PC-9 (cell line): Measurements from ENCODE around the gene DYNC1H1. TPM values are rescaled to one million over a fixed set of nuclear protein-coding genes. Genes with fewer than 3 reads are reported as not detected.

Source experiments
- BruUV-seq: library from RNA; stranded (reverse); fragments of 400-500 nt; replicated peaks from 2 replicates; lab custom pipeline; 2021; lab: Mats Ljungman, UMichigan
- CTCF ChIA-PET: fragments of 300-600 bp; sonication (Branson Sonifier 250); formaldehyde crosslinking; loops from one replicate; lab custom pipeline; 2022; ENCODE audit warnings: antibody characterized with exemption; lab: Charles Lee
- POLR2A ChIA-PET: fragments of 300-600 bp; sonication (Branson Sonifier 250); formaldehyde crosslinking; loops from one replicate; lab custom pipeline; 2022; ENCODE audit warnings: antibody characterized with exemption; ENCODE audit not compliant: unreplicated experiment; lab: Charles Lee
- DNase-seq, 2 experiments: peaks; one replicate each; pipeline versions ENCODE4 v3.0.0 to v3.0.0-alpha.2; 2015 to 2022; ENCODE audit warnings: mixed read lengths in 1 of 2
- H2AFZ ChIP-seq: fragments of 200-600 bp; sonication (generic); 2 replicates; pipeline ENCODE4 v1.8.1; 2017; ENCODE audit warnings: antibody characterized with exemption
- H3F3A ChIP-seq: fragments of 200-600 bp; sonication (generic); 2 replicates; pipeline ENCODE4 v1.8.1; 2017; ENCODE audit warnings: antibody characterized with exemption, mild to moderate bottlenecking, low read depth; ENCODE audit not compliant: insufficient read depth
- H3K27ac ChIP-seq: fragments of 200-600 bp; sonication (generic); 2 replicates; pipeline ENCODE4 v1.6.1; 2016; ENCODE audit warnings: mixed run types
- H3K27me3 ChIP-seq: fragments of 200-600 bp; sonication (generic); 2 replicates; pipeline ENCODE4 v1.6.1; 2016; ENCODE audit warnings: low read depth, mixed run types; ENCODE audit not compliant: insufficient read depth
- H3K36me3 ChIP-seq: fragments of 200-600 bp; sonication (generic); 2 replicates; pipeline ENCODE4 v1.6.1; 2016; ENCODE audit warnings: low read depth, mixed run types
- H3K4me1 ChIP-seq: fragments of 200-600 bp; sonication (generic); replicated peaks from 2 replicates; pipeline ENCODE4 v1.6.1; 2016; ENCODE audit warnings: mixed run types; ENCODE audit not compliant: insufficient read depth
- H3K4me2 ChIP-seq: fragments of 200-600 bp; sonication (generic); 2 replicates; pipeline ENCODE4 v1.6.1; 2017; ENCODE audit warnings: mixed run types
- H3K4me3 ChIP-seq: fragments of 200-600 bp; sonication (generic); 2 replicates; pipeline ENCODE4 v1.6.1; 2016; ENCODE audit warnings: mixed run types
- H3K79me2 ChIP-seq: fragments of 200-600 bp; sonication (generic); 2 replicates; pipeline ENCODE4 v1.6.1; 2017; ENCODE audit warnings: low read depth, mixed run types
- H3K9me2 ChIP-seq: fragments of 200-600 bp; sonication (generic); 2 replicates; pipeline ENCODE4 v1.8.1; 2017; ENCODE audit warnings: mild to moderate bottlenecking; ENCODE audit not compliant: insufficient read depth
- H3K9me3 ChIP-seq: fragments of 200-600 bp; sonication (generic); 2 replicates; pipeline ENCODE4 v1.8.1; 2016; ENCODE audit warnings: low read depth; ENCODE audit not compliant: insufficient read depth
- H4K20me1 ChIP-seq: fragments of 200-600 bp; sonication (generic); 2 replicates; pipeline ENCODE4 v1.8.1; 2017; ENCODE audit not compliant: insufficient read depth
- EZH2 ChIP-seq: fragments of 200-600 bp; sonication (generic); IDR thresholded peaks from 2 replicates; pipeline ENCODE4 v1.8.0; 2017; ENCODE audit warnings: antibody characterized with exemption, low read depth
- intact Hi-C: fragments of 100-400 bp; cut with micrococcal nuclease; formaldehyde crosslinking; loops from one replicate; pipeline ENCODE4 v1.10.0; 2022; ENCODE audit not compliant: unreplicated experiment
- total RNA-seq: library from RNA; stranded (reverse); gene quantifications from 2 replicates; pipeline ENCODE4 v1.2.3, GENCODE V29; 2021
- TF ChIP-seq, protein P1 (sequence below): fragments of 200-600 bp; sonication (generic); conservative IDR thresholded peaks from 2 replicates; pipeline ENCODE4 v1.6.1; 2017; ENCODE audit warnings: mixed run types, antibody characterized with exemption, mild to moderate bottlenecking, moderate library complexity

Gene DYNC1H1
- total RNA-seq, 1 experiment from 2014 or later: 1,268 TPM

DNA sequence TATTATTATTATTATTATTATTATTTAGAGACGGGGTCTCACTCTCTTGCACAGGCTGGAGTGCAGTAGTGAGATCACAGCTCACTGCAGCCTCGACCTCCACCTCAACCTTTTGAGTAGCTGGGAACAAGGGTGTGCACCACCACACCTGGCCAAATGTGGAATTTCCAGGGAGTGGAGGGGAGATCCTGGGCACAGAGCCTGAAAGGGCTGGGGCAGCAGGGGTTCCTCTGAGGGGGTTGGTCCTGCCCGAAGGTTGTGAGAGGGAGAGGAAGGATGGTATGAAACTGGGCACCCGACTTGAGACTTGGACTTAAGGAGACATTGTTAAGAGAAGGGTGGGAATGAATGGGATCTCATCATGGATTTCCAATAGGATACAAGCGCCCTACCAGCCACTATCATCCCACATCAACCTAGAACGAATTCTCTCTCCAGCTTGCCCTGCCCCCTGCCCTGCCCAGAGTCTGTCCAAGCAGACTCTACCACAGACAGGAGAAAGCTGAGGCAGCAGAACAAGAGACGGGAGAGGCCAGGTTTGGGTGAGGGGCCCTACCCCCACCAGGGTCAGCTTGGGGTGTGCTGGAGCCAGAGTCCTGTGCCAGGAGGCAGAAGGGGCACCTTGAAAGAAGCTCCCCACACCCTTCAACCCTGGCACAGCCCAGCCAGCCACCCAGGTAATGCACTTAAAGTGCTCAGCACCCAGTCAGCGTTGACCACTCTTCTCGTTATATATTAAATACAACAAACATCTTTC lies 2.4 kb upstream of the DYNC1H1 start:
- H3K9me3 ChIP-seq: no peaks in the 10 kb centered on the region
- CTCF ChIA-PET: interaction anchor here (0.6 to 2.5 kb wide), 9 partner anchors 84 to 693 kb away, joined by 3 to 14 read pairs (median 3); no protein-coding TSS in a partner anchor
- no peak overlapping the region for H2AFZ ChIP-seq
- H3K27ac ChIP-seq: peak overlapping the region; percentile 16; the same call in 1 of the 2 replicates
- peaks cover 29% of the 10 kb centered on the region for H3K79me2 ChIP-seq
- H4K20me1 ChIP-seq: no peaks in the 10 kb centered on the region
- H3K4me2 ChIP-seq: peak overlapping the region; percentile 15; the same call in 1 of the 2 replicates
- no peak for DNase-seq
- TF ChIP-seq EZH2: no peak
- TF ChIP-seq, protein P1, sequence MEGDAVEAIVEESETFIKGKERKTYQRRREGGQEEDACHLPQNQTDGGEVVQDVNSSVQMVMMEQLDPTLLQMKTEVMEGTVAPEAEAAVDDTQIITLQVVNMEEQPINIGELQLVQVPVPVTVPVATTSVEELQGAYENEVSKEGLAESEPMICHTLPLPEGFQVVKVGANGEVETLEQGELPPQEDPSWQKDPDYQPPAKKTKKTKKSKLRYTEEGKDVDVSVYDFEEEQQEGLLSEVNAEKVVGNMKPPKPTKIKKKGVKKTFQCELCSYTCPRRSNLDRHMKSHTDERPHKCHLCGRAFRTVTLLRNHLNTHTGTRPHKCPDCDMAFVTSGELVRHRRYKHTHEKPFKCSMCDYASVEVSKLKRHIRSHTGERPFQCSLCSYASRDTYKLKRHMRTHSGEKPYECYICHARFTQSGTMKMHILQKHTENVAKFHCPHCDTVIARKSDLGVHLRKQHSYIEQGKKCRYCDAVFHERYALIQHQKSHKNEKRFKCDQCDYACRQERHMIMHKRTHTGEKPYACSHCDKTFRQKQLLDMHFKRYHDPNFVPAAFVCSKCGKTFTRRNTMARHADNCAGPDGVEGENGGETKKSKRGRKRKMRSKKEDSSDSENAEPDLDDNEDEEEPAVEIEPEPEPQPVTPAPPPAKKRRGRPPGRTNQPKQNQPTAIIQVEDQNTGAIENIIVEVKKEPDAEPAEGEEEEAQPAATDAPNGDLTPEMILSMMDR: no peak
- H3K4me1 ChIP-seq: peaks cover 40% of the 10 kb centered on the region
- no peaks in the 10 kb centered on the region for H3K36me3 ChIP-seq
- POLR2A ChIA-PET: interaction anchor here (0.6 to 0.7 kb wide), 2 partner anchors 176 to 480 kb away, joined by 3 to 7 read pairs; no protein-coding TSS in a partner anchor
- H3K9me2 ChIP-seq: no peaks in the 10 kb centered on the region
- peaks cover 34% of the 10 kb centered on the region for H3F3A ChIP-seq
- no TSS peak for BruUV-seq
- H3K4me3 ChIP-seq: no peak overlapping the region
- intact Hi-C loops: loop anchor here (1.0 to 10.0 kb wide), 11 partner anchors 18 to 553 kb away; partner anchors contain the start of gene WDR20
- H3K27me3 ChIP-seq: no peaks in the 10 kb centered on the region

GRCh38 chr14:101962503-101962874 lies 1.9 kb upstream of the DYNC1H1 start:
- H3F3A ChIP-seq: peaks cover 34% of the 10 kb centered on the region
- TF ChIP-seq EZH2: no peak
- TF ChIP-seq, protein P1: no peak
- no peaks in the 10 kb centered on the region for H3K9me3 ChIP-seq
- no peak overlapping the region for H3K4me3 ChIP-seq
- intact Hi-C loops: loop anchor here (2.0 to 10.0 kb wide), 4 partner anchors 70 to 552 kb away; no protein-coding TSS in a partner anchor
- peak overlapping the region; percentile 15; the same call in 1 of the 2 replicates for H3K4me2 ChIP-seq
- H3K36me3 ChIP-seq: 0 out of 2 replicates have a peak, but pooled peaks cover under 1% of the 10 kb centered on the region
- no peaks in the 10 kb centered on the region for H3K9me2 ChIP-seq
- POLR2A ChIA-PET: no interaction called here
- H3K4me1 ChIP-seq: peaks cover 46% of the 10 kb centered on the region
- no peaks in the 10 kb centered on the region for H3K27me3 ChIP-seq
- no peak overlapping the region for H2AFZ ChIP-seq
- CTCF ChIA-PET: no interaction called here
- no peaks in the 10 kb centered on the region for H4K20me1 ChIP-seq
- peaks cover 35% of the 10 kb centered on the region for H3K79me2 ChIP-seq
- H3K27ac ChIP-seq: peak overlapping the region; percentile 16; the same call in 1 of the 2 replicates
- DNase-seq: peak; percentile 68 to 93
- BruUV-seq: no TSS peak

DNA sequence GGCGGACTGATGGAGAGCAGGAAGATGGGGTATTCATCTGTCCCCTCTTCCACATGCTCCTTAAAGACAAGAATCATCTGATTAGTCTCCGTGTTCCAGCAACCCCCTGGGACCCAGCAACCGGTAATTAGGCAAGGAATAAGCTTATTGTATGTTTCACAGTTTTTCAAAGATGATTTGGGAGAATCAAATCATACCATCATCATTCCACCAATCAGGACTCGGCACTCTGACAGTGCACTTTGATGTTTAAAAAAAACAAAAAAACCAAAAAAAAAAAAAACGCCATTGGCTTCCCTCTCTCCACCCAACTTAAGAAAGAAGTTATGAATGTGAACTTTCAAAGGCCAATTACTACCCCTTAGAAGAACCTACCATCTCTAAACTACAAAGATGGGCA lies 1.3 kb upstream of the DYNC1H1 start:
- peaks cover 51% of the 10 kb centered on the region for H3K4me1 ChIP-seq
- ChIA-PET CTCF (interaction anchor here (0.6 kb wide), 1 partner anchor 135 kb away, joined by 3 read pairs; no protein-coding TSS in a partner anchor), POLR2A (no interaction called here)
- no peak for DNase-seq
- no peaks in the 10 kb centered on the region for H3K9me3 ChIP-seq
- H3F3A ChIP-seq: peaks cover 34% of the 10 kb centered on the region
- peak overlapping the region; percentile 16; the same call in 1 of the 2 replicates for H3K27ac ChIP-seq
- peaks cover 40% of the 10 kb centered on the region for H3K79me2 ChIP-seq
- no peak for TF ChIP-seq EZH2
- TF ChIP-seq, protein P1: no peak
- H3K9me2 ChIP-seq: no peaks in the 10 kb centered on the region
- H3K27me3 ChIP-seq: no peaks in the 10 kb centered on the region
- H3K36me3 ChIP-seq: peaks cover 6% of the 10 kb centered on the region
- H4K20me1 ChIP-seq: no peaks in the 10 kb centered on the region
- no TSS peak for BruUV-seq
- peak overlapping the region; percentile 15; the same call in 1 of the 2 replicates for H3K4me2 ChIP-seq
- no peak overlapping the region for H2AFZ ChIP-seq
- no peak overlapping the region for H3K4me3 ChIP-seq
- intact Hi-C loops: loop anchor here (2.0 to 10.0 kb wide), 4 partner anchors 69 to 552 kb away; no protein-coding TSS in a partner anchor
